ENCODE data around the gene GLB1L2.

Gene GLB1L2

GRCh38 chr11:134346976-134347350 lies 15.2 kb downstream of the GLB1L2 start:
- DNase-seq (ENCODE audit: low read depth): no peak
- H3K4me3 ChIP-seq (ENCODE audit: low read depth, low read length): no peak overlapping the region
- TF ChIP-seq, protein P1, sequence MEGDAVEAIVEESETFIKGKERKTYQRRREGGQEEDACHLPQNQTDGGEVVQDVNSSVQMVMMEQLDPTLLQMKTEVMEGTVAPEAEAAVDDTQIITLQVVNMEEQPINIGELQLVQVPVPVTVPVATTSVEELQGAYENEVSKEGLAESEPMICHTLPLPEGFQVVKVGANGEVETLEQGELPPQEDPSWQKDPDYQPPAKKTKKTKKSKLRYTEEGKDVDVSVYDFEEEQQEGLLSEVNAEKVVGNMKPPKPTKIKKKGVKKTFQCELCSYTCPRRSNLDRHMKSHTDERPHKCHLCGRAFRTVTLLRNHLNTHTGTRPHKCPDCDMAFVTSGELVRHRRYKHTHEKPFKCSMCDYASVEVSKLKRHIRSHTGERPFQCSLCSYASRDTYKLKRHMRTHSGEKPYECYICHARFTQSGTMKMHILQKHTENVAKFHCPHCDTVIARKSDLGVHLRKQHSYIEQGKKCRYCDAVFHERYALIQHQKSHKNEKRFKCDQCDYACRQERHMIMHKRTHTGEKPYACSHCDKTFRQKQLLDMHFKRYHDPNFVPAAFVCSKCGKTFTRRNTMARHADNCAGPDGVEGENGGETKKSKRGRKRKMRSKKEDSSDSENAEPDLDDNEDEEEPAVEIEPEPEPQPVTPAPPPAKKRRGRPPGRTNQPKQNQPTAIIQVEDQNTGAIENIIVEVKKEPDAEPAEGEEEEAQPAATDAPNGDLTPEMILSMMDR (IDR thresholded peaks at IDR 0.05; ENCODE audit: control insufficient read depth, extremely low read depth, insufficient read depth): no peak

GRCh38 chr11:134347441-134347840 lies 15.7 kb downstream of the GLB1L2 start:
- TF ChIP-seq, protein P1 (IDR thresholded peaks at IDR 0.05; ENCODE audit: control insufficient read depth, extremely low read depth, insufficient read depth): no peak
- DNase-seq (ENCODE audit: low read depth): no peak
- no peak overlapping the region for H3K4me3 ChIP-seq (ENCODE audit: low read depth, low read length)

DNA sequence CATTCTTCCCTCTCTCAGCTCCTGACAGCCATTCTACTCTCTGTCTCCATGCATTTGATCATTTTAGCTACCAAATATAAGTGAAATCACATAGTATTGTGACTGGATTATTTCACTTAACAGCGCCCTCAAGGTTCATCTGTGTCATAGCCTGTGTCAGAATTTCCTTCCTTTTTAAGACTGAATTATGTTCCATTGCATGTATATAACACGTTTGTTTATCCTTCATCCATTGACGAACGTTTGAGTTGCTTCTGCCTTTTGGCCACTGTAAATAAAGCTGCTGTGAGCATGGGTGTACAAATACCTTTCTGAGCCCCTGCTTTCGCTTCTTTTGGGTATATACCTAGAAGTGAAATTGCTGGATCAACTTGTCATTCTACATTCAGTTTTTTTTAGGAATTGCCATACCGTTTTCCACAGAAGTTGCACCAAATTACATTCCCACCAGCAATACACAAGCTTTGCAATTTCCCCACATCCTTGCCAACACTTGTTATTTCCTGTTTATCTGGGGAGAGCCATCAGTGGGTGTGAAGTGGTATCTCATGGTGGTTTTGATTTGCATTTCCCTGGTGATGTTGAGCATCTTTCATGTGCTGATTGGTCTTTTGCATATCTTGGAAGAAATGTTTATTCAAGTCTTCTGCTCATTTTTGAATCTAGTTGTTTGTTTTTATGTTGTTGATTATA lies 17.5 kb downstream of the GLB1L2 start:
- no peak overlapping the region for H3K4me3 ChIP-seq (ENCODE audit: low read depth, low read length)
- DNase-seq (ENCODE audit: low read depth): no peak
- TF ChIP-seq, protein P1 (IDR thresholded peaks at IDR 0.05; ENCODE audit: control insufficient read depth, extremely low read depth, insufficient read depth): no peak

DNA sequence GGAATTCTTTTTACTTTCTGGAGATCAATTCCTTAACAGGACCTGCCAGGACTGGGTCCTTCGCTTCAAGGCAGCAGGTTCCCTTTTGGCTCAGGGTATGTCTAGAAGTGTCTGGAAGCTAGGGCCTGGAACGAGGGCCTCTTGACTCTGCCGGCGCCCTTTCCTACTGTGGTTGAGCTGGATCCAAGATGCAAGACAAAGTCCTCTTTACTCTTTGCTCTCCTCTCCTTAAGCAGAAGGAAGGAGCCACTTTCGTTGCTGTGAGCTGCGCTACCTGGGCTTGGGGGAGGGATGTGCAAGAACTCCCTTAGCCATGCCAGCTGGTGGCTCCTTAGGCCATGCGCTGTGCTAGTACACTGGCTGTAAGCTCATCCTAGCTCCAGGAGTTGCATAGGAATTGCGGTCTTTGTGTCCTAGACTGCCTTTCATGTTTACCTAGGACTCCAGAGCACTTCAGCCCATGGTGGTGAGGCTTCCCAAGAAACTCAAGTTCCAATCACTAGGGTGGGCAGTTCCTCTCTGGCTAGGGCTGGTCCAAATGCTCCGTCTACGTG lies 18.1 kb downstream of the GLB1L2 start:
- DNase-seq (ENCODE audit: low read depth): no peak
- H3K4me3 ChIP-seq (ENCODE audit: low read depth, low read length): no peak overlapping the region
- TF ChIP-seq, protein P1 (IDR thresholded peaks at IDR 0.05; ENCODE audit: control insufficient read depth, extremely low read depth, insufficient read depth): no peak

DNA sequence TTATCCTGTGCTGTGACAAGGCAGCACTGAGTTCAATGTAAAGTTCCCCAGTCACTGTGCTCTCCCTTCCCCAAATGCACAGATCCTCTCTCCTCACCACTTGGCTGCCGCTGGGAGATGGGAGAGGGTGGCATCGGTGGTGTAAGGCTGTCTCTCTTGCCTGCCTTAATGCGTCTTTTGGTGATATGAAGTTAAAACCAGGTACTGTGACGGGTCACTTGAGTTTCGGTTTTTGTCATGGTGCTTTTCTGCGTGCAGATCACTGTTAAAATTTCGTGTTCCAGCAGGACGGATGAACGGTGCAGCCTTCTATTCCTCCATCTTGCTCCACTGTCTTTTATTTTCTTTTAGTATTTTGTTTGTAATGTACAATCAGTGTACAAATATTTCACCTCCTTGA lies 18.6 kb downstream of the GLB1L2 start:
- TF ChIP-seq, protein P1 (IDR thresholded peaks at IDR 0.05; ENCODE audit: control insufficient read depth, extremely low read depth, insufficient read depth): no peak
- DNase-seq (ENCODE audit: low read depth): no peak

DNA sequence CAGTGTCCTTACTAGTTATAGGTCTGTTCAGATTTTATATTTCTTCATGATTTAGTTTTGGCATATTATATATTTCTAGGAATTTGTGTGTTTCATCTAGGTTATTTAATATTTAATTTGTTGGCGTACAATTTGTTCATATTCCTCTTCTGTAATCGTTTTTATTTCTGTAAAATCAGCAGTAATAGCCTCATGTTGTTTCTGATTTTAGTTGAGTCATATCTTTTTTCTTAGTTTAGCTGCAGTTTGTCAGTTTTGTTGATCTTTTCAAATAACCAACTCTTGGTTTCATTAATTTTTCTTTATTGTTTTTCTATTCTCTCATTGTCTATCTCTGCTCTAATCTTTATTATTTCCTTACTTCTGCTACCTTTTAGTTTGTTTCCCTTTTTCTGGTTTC lies 20.3 kb downstream of the GLB1L2 start:
- TF ChIP-seq, protein P1 (IDR thresholded peaks at IDR 0.05; ENCODE audit: control insufficient read depth, extremely low read depth, insufficient read depth): no peak
- H3K4me3 ChIP-seq (ENCODE audit: low read depth, low read length): no peak overlapping the region
- no peak for DNase-seq (ENCODE audit: low read depth)

More for the DNA sequence above, 18.6 kb downstream of the GLB1L2 start:
- H3K4me3 ChIP-seq (ENCODE audit: low read depth, low read length): no peak overlapping the region

DNA sequence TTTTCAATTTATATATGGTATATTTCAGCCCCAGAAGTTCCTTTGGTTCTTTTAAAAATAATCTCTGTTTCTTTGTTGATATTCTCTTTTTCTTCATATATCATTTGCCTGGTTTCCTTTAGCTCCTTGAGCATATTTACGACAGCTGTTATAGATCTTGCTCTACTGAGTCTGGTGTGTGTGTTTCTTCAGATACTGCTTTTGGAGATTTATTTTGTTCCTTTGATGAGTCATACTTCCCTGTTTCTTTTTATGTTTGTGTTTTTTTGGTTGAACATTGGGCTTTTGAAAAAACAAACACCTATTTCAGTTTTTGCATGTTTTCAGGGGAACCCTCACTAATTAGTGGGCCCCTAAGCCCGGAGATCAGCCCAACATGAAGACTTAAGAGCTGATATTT lies 23.3 kb downstream of the GLB1L2 start:
- TF ChIP-seq, protein P1 (IDR thresholded peaks at IDR 0.05; ENCODE audit: control insufficient read depth, extremely low read depth, insufficient read depth): no peak
- DNase-seq (ENCODE audit: low read depth): no peak
- no peak overlapping the region for H3K4me3 ChIP-seq (ENCODE audit: low read depth, low read length)
